Loucy (cell line): ENCODE measurements around the gene FCER2.

Experiments
- H2AFZ ChIP-seq: fragments of 200-600 bp; sonication (generic); 2 replicates; pipeline ENCODE4 v1.6.0; 2016; ENCODE audit warnings: antibody characterized with exemption, mild to moderate bottlenecking, low read length, moderate library complexity
- H3F3A ChIP-seq: fragments of 200-600 bp; 2 replicates; pipeline ENCODE4 v1.6.0; 2016; ENCODE audit warnings: antibody characterized with exemption, low read depth, mild to moderate bottlenecking
- H3K27me3 ChIP-seq: fragments of 200-600 bp; sonication (generic); 2 replicates; pipeline ENCODE4 v1.6.1; 2014; ENCODE audit warnings: low read length, mild to moderate bottlenecking; ENCODE audit not compliant: insufficient read depth, poor library complexity, severe bottlenecking
- H3K36me3 ChIP-seq: fragments of 200-600 bp; sonication (generic); 2 replicates; pipeline ENCODE4 v1.6.1; 2016; ENCODE audit warnings: low read length; ENCODE audit not compliant: insufficient read depth
- H3K4me1 ChIP-seq: fragments of 200-600 bp; sonication (generic); 2 replicates; pipeline ENCODE4 v1.5.1; 2014; ENCODE audit warnings: low read length, mild to moderate bottlenecking; ENCODE audit not compliant: insufficient read depth, poor library complexity, severe bottlenecking
- H3K4me2 ChIP-seq: fragments of 200-600 bp; sonication (generic); 2 replicates; pipeline ENCODE4 v1.6.0; 2014; ENCODE audit warnings: antibody characterized with exemption, low read length, low read depth, mild to moderate bottlenecking; ENCODE audit not compliant: poor library complexity, severe bottlenecking
- H3K4me3 ChIP-seq: fragments of 200-600 bp; sonication (generic); 2 replicates; pipeline ENCODE4 v1.5.1; 2014; ENCODE audit warnings: low read length, mild to moderate bottlenecking, mixed read lengths; ENCODE audit not compliant: poor library complexity, severe bottlenecking
- H3K79me2 ChIP-seq: fragments of 200-600 bp; sonication (generic); 2 replicates; pipeline ENCODE4 v1.6.1; 2014; ENCODE audit warnings: low read length; ENCODE audit not compliant: insufficient read depth
- H3K9ac ChIP-seq: fragments of 200-600 bp; sonication (generic); 2 replicates; pipeline ENCODE4 v1.6.0; 2014; ENCODE audit warnings: mild to moderate bottlenecking, low read depth, low read length, moderate library complexity; ENCODE audit not compliant: poor library complexity, severe bottlenecking
- H3K9me2 ChIP-seq: fragments of 200-600 bp; sonication (generic); replicated peaks from 2 replicates; pipeline ENCODE4 v1.6.1; 2016; ENCODE audit warnings: low read depth, low read length, mixed read lengths
- H3K9me3 ChIP-seq: fragments of 200-600 bp; sonication (generic); 2 replicates; pipeline ENCODE4 v1.6.1; 2014; ENCODE audit warnings: mild to moderate bottlenecking, antibody characterized with exemption, low read length, low read depth; ENCODE audit not compliant: insufficient read depth
- H4K20me1 ChIP-seq: fragments of 200-600 bp; sonication (generic); 2 replicates; pipeline ENCODE4 v1.6.0; 2014; ENCODE audit warnings: antibody characterized with exemption, low read length, mild to moderate bottlenecking; ENCODE audit not compliant: insufficient read depth, poor library complexity, severe bottlenecking
- CTCF ChIP-seq: fragments of 200-600 bp; sonication (generic); conservative IDR thresholded peaks from 2 replicates; pipeline ENCODE4 v1.5.1; 2014; ENCODE audit warnings: mild to moderate bottlenecking, antibody characterized with exemption, low read length
- EZH2phosphoT487 ChIP-seq: fragments of 200-600 bp; IDR thresholded peaks from 2 replicates; pipeline ENCODE4 v1.6.1; 2018; ENCODE audit warnings: antibody characterized with exemption, mild to moderate bottlenecking, moderate library complexity, borderline replicate concordance

The FCER2 gene

GRCh38 chr19:7674010-7675005 is 27.6 kb downstream of the FCER2 start:
- no peak overlapping the region for H3K4me2 ChIP-seq
- no peaks in the 10 kb centered on the region for H3K36me3 ChIP-seq
- no peak for TF ChIP-seq EZH2phosphoT487
- no peak for TF ChIP-seq CTCF
- no peaks in the 10 kb centered on the region for H3K27me3 ChIP-seq
- no peaks in the 10 kb centered on the region for H4K20me1 ChIP-seq
- no peaks in the 10 kb centered on the region for H3K9me2 ChIP-seq
- H3K9me3 ChIP-seq = no peaks in the 10 kb centered on the region
- no peaks in the 10 kb centered on the region for H3K79me2 ChIP-seq
- no peaks in the 10 kb centered on the region for H3F3A ChIP-seq
- 0 out of 2 replicates have a peak overlapping the region, but pooled peaks have one; percentile 30 for H2AFZ ChIP-seq
- no peak overlapping the region for H3K9ac ChIP-seq
- peaks cover 23% of the 10 kb centered on the region for H3K4me1 ChIP-seq
- H3K4me3 ChIP-seq = no peak overlapping the region

- TF ChIP-seq EZH2phosphoT487 (no peak), CTCF (no peak)
- H3K36me3 ChIP-seq = no peaks in the 10 kb centered on the region
- peaks cover 13% of the 10 kb centered on the region for H3K4me1 ChIP-seq
- no peaks in the 10 kb centered on the region for H3F3A ChIP-seq
- no peak overlapping the region for H3K4me2 ChIP-seq
- H3K9me3 ChIP-seq = no peaks in the 10 kb centered on the region
- no peaks in the 10 kb centered on the region for H3K9me2 ChIP-seq
- no peaks in the 10 kb centered on the region for H4K20me1 ChIP-seq
- no peak overlapping the region for H3K4me3 ChIP-seq
- H3K9ac ChIP-seq = no peak overlapping the region
- no peaks in the 10 kb centered on the region for H3K79me2 ChIP-seq
- H3K27me3 ChIP-seq = no peaks in the 10 kb centered on the region
- no peak overlapping the region for H2AFZ ChIP-seq
Measured at GRCh38 chr19:7672522-7672921, 29.4 kb downstream of the FCER2 start.

- Histone ChIP-seq H3K4me1 (no peaks in the 10 kb centered on the region), H3K4me3 (no peak overlapping the region), H4K20me1 (no peaks in the 10 kb centered on the region)
Measured at GRCh38 chr19:7670790-7671189, 31.1 kb downstream of the FCER2 start.

More at GRCh38 chr19:7670790-7671189, 31.1 kb downstream of the FCER2 start:
- TF ChIP-seq CTCF = no peak
- TF ChIP-seq EZH2phosphoT487 = no peak
- Histone ChIP-seq H3K36me3 (no peaks in the 10 kb centered on the region), H3K79me2 (no peaks in the 10 kb centered on the region), H2AFZ (no peak overlapping the region), H3K9ac (no peak overlapping the region), H3K4me2 (no peak overlapping the region), H3K9me2 (no peaks in the 10 kb centered on the region), H3K27me3 (no peaks in the 10 kb centered on the region), H3K9me3 (no peaks in the 10 kb centered on the region), H3F3A (no peaks in the 10 kb centered on the region)
